Endothelial cell of umbilical vein (primary cell): Measurements from ENCODE around the gene STK39. TPM values are rescaled to one million over a fixed set of nuclear protein-coding genes. Genes with fewer than 3 reads are reported as not detected.

Source experiments
- BruUV-seq: library from RNA; stranded (reverse); fragments of 400-500 nt; replicated peaks from 2 replicates; lab custom pipeline; 2021; lab: Mats Ljungman, UMichigan
- CTCF ChIA-PET: fragments of 300-600, 350-600 bp; sonication (Branson Sonifier 250); formaldehyde crosslinking; loops from one replicate; lab custom pipeline; 2021; ENCODE audit warnings: antibody characterized with exemption, inconsistent platforms; lab: Charles Lee
- POLR2A ChIA-PET: fragments of 300-600, 350-600 bp; sonication (Branson Sonifier 250); formaldehyde crosslinking; loops from one replicate; lab custom pipeline; 2021; ENCODE audit warnings: antibody characterized with exemption, inconsistent platforms; lab: Charles Lee
- DNase-seq: peaks from one replicate; pipeline ENCODE4 v3.0.0-alpha.2; 2011; ENCODE audit warnings: low read depth, low spot score
- FAIRE-seq: peaks from 2 replicates; lab custom pipeline; 2011; peaks lifted over from hg19 to GRCh38; lab: Jason Lieb, UNC
- H2AFZ ChIP-seq: 2 replicates; pipeline ENCODE4 v1.6.0; 2012; ENCODE audit warnings: low read depth, low read length, control low read depth, inconsistent platforms
- H3K27ac ChIP-seq: 2 replicates; pipeline ENCODE4 v1.5.1; 2011; ENCODE audit warnings: low read depth, mild to moderate bottlenecking, control low read depth, low read length, moderate library complexity; ENCODE audit not compliant: insufficient read depth
- H3K27me3 ChIP-seq, 2 experiments: 2 replicates each; pipeline versions ENCODE4 v1.6.0 to v1.6.1; 2011; ENCODE audit warnings: low read length in 2 of 2, mixed read lengths in 1 of 2; ENCODE audit not compliant: control insufficient read depth in 2 of 2, insufficient read depth in 2 of 2
- H3K36me3 ChIP-seq, 2 experiments: 2 replicates in 1 of 2; 3 replicates in 1 of 2; pipeline ENCODE4 v1.5.1; 2011; ENCODE audit warnings: low read length in 2 of 2, mild to moderate bottlenecking in 1 of 2, moderate library complexity in 1 of 2; ENCODE audit not compliant: control insufficient read depth in 2 of 2, insufficient read depth in 2 of 2; ENCODE audit errors: extremely low read depth in 1 of 2
- H3K4me1 ChIP-seq: 3 replicates; pipeline ENCODE4 v1.5.1; 2011; ENCODE audit warnings: mild to moderate bottlenecking, low read length; ENCODE audit not compliant: control insufficient read depth, insufficient read depth; ENCODE audit errors: extremely low read depth
- H3K4me2 ChIP-seq: 2 replicates; pipeline ENCODE4 v1.6.1; 2011; ENCODE audit warnings: low read length, control low read depth, mixed read lengths; ENCODE audit not compliant: insufficient read depth
- H3K4me3 ChIP-seq, 3 experiments: fragments of 200-600 bp in 1 of 3; sonication (generic), shearing (Covaris generic) in 1 of 3; replicated peaks in 1 of 3; 2 replicates each; pipeline ENCODE4 v1.5.1; 2011 to 2016; ENCODE audit warnings: control low read depth in 3 of 3, low read length in 3 of 3, mild to moderate bottlenecking in 2 of 3, inconsistent platforms in 1 of 3, low read depth in 1 of 3, moderate library complexity in 1 of 3; ENCODE audit not compliant: insufficient read depth in 1 of 3
- H3K79me2 ChIP-seq: 2 replicates; pipeline ENCODE4 v1.6.0; 2012; ENCODE audit warnings: low read length, inconsistent platforms; ENCODE audit not compliant: control insufficient read depth, insufficient read depth
- H3K9ac ChIP-seq: replicated peaks from 2 replicates; pipeline ENCODE3; 2011; ENCODE audit warnings: low read length, control low read depth; ENCODE audit not compliant: insufficient read depth; ENCODE audit errors: extremely low read depth
- H3K9me1 ChIP-seq: replicated peaks from 3 replicates; pipeline ENCODE4 v1.6.0; 2011; ENCODE audit warnings: mild to moderate bottlenecking, low read length; ENCODE audit not compliant: control insufficient read depth, insufficient read depth; ENCODE audit errors: extremely low read depth
- H3K9me3 ChIP-seq: replicated peaks from 2 replicates; pipeline ENCODE4 v1.5.1; 2012; ENCODE audit warnings: low read length, inconsistent platforms; ENCODE audit not compliant: control insufficient read depth, insufficient read depth
- H4K20me1 ChIP-seq: replicated peaks from 2 replicates; pipeline ENCODE3; 2011; ENCODE audit warnings: mild to moderate bottlenecking, low read length; ENCODE audit not compliant: control insufficient read depth, insufficient read depth; ENCODE audit errors: extremely low read depth
- CTCF ChIP-seq, 2 donors: IDR thresholded peaks; 1 replicate in 1 of 2; 2 replicates in 1 of 2; pipeline ENCODE4 v1.5.1; 2011; ENCODE audit warnings: low read length in 2 of 2, mild to moderate bottlenecking in 2 of 2, moderate library complexity in 2 of 2, control low read depth in 1 of 2, inconsistent platforms in 1 of 2, low read depth in 1 of 2; ENCODE audit not compliant: insufficient read depth in 1 of 2; ENCODE audit errors: extremely low read depth in 1 of 2
- EZH2 ChIP-seq: IDR thresholded peaks from 2 replicates; pipeline ENCODE4 v1.6.1; 2012; ENCODE audit warnings: borderline replicate concordance, low read depth, mild to moderate bottlenecking, moderate library complexity, low read length, inconsistent platforms; ENCODE audit not compliant: severe bottlenecking
- FOS ChIP-seq: IDR thresholded peaks from 2 replicates; pipeline ENCODE4 v1.6.1; 2011; ENCODE audit warnings: mild to moderate bottlenecking, low read length, moderate library complexity, borderline replicate concordance; ENCODE audit not compliant: insufficient read depth
- JUN ChIP-seq: IDR thresholded peaks from 2 replicates; pipeline ENCODE4 v1.6.1; 2011; ENCODE audit warnings: borderline replicate concordance, low read depth; ENCODE audit not compliant: insufficient read length, insufficient read depth
- POLR2A ChIP-seq: IDR thresholded peaks from 2 replicates; pipeline ENCODE4 v1.6.1; 2012; ENCODE audit warnings: low read depth, mild to moderate bottlenecking, control low read depth, low read length
- POLR2AphosphoS5 ChIP-seq: IDR thresholded peaks from 2 replicates; pipeline ENCODE4 v1.6.1; 2012; ENCODE audit warnings: low read depth, mild to moderate bottlenecking, control low read depth, low read length, moderate library complexity; ENCODE audit not compliant: insufficient read depth
- dilution Hi-C: fragments of 300-500 bp; cut with MboI; formaldehyde crosslinking; loops from one replicate; pipeline ENCODE4 v1.15.0; 2019; ENCODE audit warnings: low sequenced_read_pairs; ENCODE audit not compliant: extremely low pct_ligation_motif_present
- intact Hi-C: fragments of 100-400 bp; cut with micrococcal nuclease; formaldehyde crosslinking; loops from one replicate; pipeline ENCODE4 v1.10.0; 2022
- polyA plus RNA-seq, 4 experiments: library from polyadenylated mRNA; depleted of rRNA in 3 of 4; stranded (reverse) in 3 of 4; unstranded in 1 of 4; fragments of >200 nt; gene quantifications; 2 replicates each; pipeline versions ENCODE4 v1.2.1 to v1.2.3, GENCODE V29; 2011 to 2012; ENCODE audit warnings: missing spikeins in 1 of 4
- total RNA-seq: library from RNA; stranded (reverse); gene quantifications from 2 replicates; pipeline ENCODE4 v1.2.3, GENCODE V29; 2021

STK39 gene
- total and polyA plus RNA-seq, 2 donors (not counting 3 experiments of a cell fraction or from before 2014, with no cell fraction given) = 4.6 to 13.1 TPM

GRCh38 chr2:168140892-168141291, 106.5 kb downstream of the STK39 start:
- Histone ChIP-seq H3K4me1 (no peaks in the 10 kb centered on the region), H3K4me2 (no peak overlapping the region), H3K27me3 (no peaks in the 10 kb centered on the region), H3K9me3 (no peaks in the 10 kb centered on the region), H2AFZ (no peak overlapping the region), H3K9ac (no peak overlapping the region), H3K79me2 (no peaks in the 10 kb centered on the region), H4K20me1 (no peaks in the 10 kb centered on the region), H3K27ac (no peak overlapping the region), H3K36me3 (no peaks in the 10 kb centered on the region), H3K9me1 (no peaks in the 10 kb centered on the region), H3K4me3 (no peak overlapping the region)
- dilution Hi-C loops = no loop called here
- intact Hi-C loops = no loop called here
- POLR2A ChIA-PET = no interaction called here
- DNase-seq (no peak), FAIRE-seq (no peak)
- no peak for TF ChIP-seq JUN
- TF ChIP-seq EZH2 = no peak
- no peak for TF ChIP-seq FOS
- CTCF ChIA-PET = interaction anchor here (1.1 to 3.6 kb wide), 3 partner anchors 21 to 111 kb away, joined by 3 to 13 read pairs (median 3); partner anchors contain the start of gene STK39
- BruUV-seq = no TSS peak

GRCh38 chr2:168139852-168140251, 107.5 kb downstream of the STK39 start:
- TF ChIP-seq POLR2AphosphoS5 = no peak
- TF ChIP-seq CTCF (IDR thresholded peaks at IDR 0.05; ENCODE audit: extremely low read depth in 1 of 2, insufficient read depth in 1 of 2, low read depth in 1 of 2, low read length in 2 of 2) = no peak
- no peak for TF ChIP-seq JUN
- no peak for TF ChIP-seq POLR2A
- no peak for TF ChIP-seq EZH2
- TF ChIP-seq FOS = no peak
- H2AFZ ChIP-seq = no peak overlapping the region
- H3K9me3 ChIP-seq = no peaks in the 10 kb centered on the region
- H3K79me2 ChIP-seq = no peaks in the 10 kb centered on the region
- POLR2A ChIA-PET = no interaction called here
- dilution Hi-C loops = no loop called here
- H3K9me1 ChIP-seq = no peaks in the 10 kb centered on the region
- no peak overlapping the region for H3K27ac ChIP-seq
- FAIRE-seq (no peak), DNase-seq (no peak)
- no TSS peak for BruUV-seq
- CTCF ChIA-PET = interaction anchor here (1.1 to 3.6 kb wide), 3 partner anchors 20 to 208 kb away, joined by 3 to 13 read pairs (median 3); partner anchors contain the start of gene STK39
- H3K4me1 ChIP-seq = peaks cover 9% of the 10 kb centered on the region
- H3K9ac ChIP-seq = no peak overlapping the region
- H4K20me1 ChIP-seq = no peaks in the 10 kb centered on the region
- H3K27me3 ChIP-seq = no peaks in the 10 kb centered on the region
- no peak overlapping the region for H3K4me2 ChIP-seq
- no peaks in the 10 kb centered on the region for H3K36me3 ChIP-seq
- intact Hi-C loops = loop anchor here (5.0 to 10.0 kb wide), 3 partner anchors 202 to 777 kb away; no protein-coding TSS in a partner anchor
- no peak overlapping the region for H3K4me3 ChIP-seq
